IMR-90 (cell line): ENCODE measurements around the gene RBM8A. TPM values are rescaled to one million over a fixed set of nuclear protein-coding genes. Genes with fewer than 3 reads are reported as not detected.
A peak's percentile ranks its signal among the peaks of the same experiment; 100 is the strongest.

Experiments
- ATAC-seq: fragments of 200-7000 bp; cut with Tn5 transposase; 2 replicates; pipeline ENCODE4 v1.9.1; 2020; ENCODE audit warnings: low read depth, mild to moderate bottlenecking, moderate library complexity
- BruUV-seq: library from RNA; stranded (reverse); fragments of 400-500 nt; replicated peaks from 2 replicates; lab custom pipeline; 2021; lab: Mats Ljungman, UMichigan
- CTCF ChIA-PET: fragments of 300-600 bp; formaldehyde crosslinking; extraction: SDS; loops from one replicate; lab custom pipeline; 2021; ENCODE audit warnings: antibody characterized with exemption; lab: Yijun Ruan, JAX
- POLR2A ChIA-PET: fragments of 300-600 bp; sonication (Branson Sonifier 250); formaldehyde crosslinking; loops from one replicate; lab custom pipeline; 2022; ENCODE audit warnings: antibody characterized with exemption; ENCODE audit not compliant: unreplicated experiment; lab: Charles Lee
- DNase-seq: peaks from one replicate; pipeline ENCODE4 v3.0.0; 2013
- H2AFZ ChIP-seq: replicated peaks from 2 replicates; pipeline ENCODE3; 2013; ENCODE audit warnings: low read length, mild to moderate bottlenecking; ENCODE audit not compliant: poor library complexity
- H2AK5ac ChIP-seq: 2 replicates; pipeline ENCODE4 v1.6.1; 2013; ENCODE audit warnings: low read depth, low read length, inconsistent platforms
- H2AK9ac ChIP-seq: replicated peaks from 2 replicates; pipeline ENCODE3; 2013; ENCODE audit warnings: mild to moderate bottlenecking, low read depth, low read length, moderate library complexity; ENCODE audit not compliant: poor library complexity
- H2BK120ac ChIP-seq: 2 replicates; pipeline ENCODE4 v1.6.1; 2013; ENCODE audit warnings: low read depth, low read length, inconsistent platforms
- H2BK15ac ChIP-seq: 3 replicates; pipeline ENCODE4 v1.6.1; 2013; ENCODE audit warnings: low read depth, low read length, inconsistent platforms
- H2BK20ac ChIP-seq: 2 replicates; pipeline ENCODE4 v1.6.1; 2013; ENCODE audit warnings: low read depth, mild to moderate bottlenecking, inconsistent platforms, low read length, moderate library complexity
- H2BK5ac ChIP-seq: 2 replicates; pipeline ENCODE4 v1.6.1; 2013; ENCODE audit warnings: mild to moderate bottlenecking, low read depth, low read length, inconsistent platforms; ENCODE audit not compliant: poor library complexity, severe bottlenecking
- H3K14ac ChIP-seq: replicated peaks from 2 replicates; pipeline ENCODE4 v1.6.1; 2013; ENCODE audit warnings: low read depth, low read length, inconsistent platforms
- H3K18ac ChIP-seq: 2 replicates; pipeline ENCODE4 v1.6.1; 2013; ENCODE audit warnings: low read depth, low read length, control low read depth
- H3K23ac ChIP-seq: 2 replicates; pipeline ENCODE4 v1.6.1; 2013; ENCODE audit warnings: low read depth, low read length, inconsistent platforms
- H3K27ac ChIP-seq: 2 replicates; pipeline ENCODE4 v1.5.1; 2013; ENCODE audit warnings: mild to moderate bottlenecking, control low read depth, low read length; ENCODE audit not compliant: insufficient read depth
- H3K27me3 ChIP-seq: 2 replicates; pipeline ENCODE4 v1.6.1; 2013; ENCODE audit warnings: low read length; ENCODE audit not compliant: control insufficient read depth, insufficient read depth
- H3K36me3 ChIP-seq: 2 replicates; pipeline ENCODE4 v1.6.1; 2013; ENCODE audit warnings: low read length, mixed read lengths; ENCODE audit not compliant: control insufficient read depth, insufficient read depth
- H3K4ac ChIP-seq: 2 replicates; pipeline ENCODE4 v1.6.1; 2013; ENCODE audit warnings: low read depth, low read length, inconsistent platforms
- H3K4me1 ChIP-seq: 2 replicates; pipeline ENCODE4 v1.6.1; 2013; ENCODE audit warnings: low read length, mixed read lengths; ENCODE audit not compliant: control insufficient read depth, insufficient read depth
- H3K4me2 ChIP-seq: 2 replicates; pipeline ENCODE4 v1.6.1; 2013; ENCODE audit warnings: low read depth, mild to moderate bottlenecking, control low read depth, low read length, moderate library complexity
- H3K4me3 ChIP-seq: 2 replicates; pipeline ENCODE4 v1.5.1; 2013; ENCODE audit warnings: low read depth, mild to moderate bottlenecking, control low read depth, low read length, moderate library complexity; ENCODE audit not compliant: insufficient read depth
- H3K56ac ChIP-seq: 2 replicates; pipeline ENCODE4 v1.6.1; 2013; ENCODE audit warnings: low read length, inconsistent platforms; ENCODE audit not compliant: insufficient read depth; ENCODE audit errors: extremely low read depth
- H3K79me1 ChIP-seq, 2 experiments: 2 replicates each; pipeline ENCODE4 v1.6.1; 2013; ENCODE audit warnings: low read length in 2 of 2, inconsistent platforms in 1 of 2, low read depth in 1 of 2
- H3K9ac ChIP-seq: 2 replicates; pipeline ENCODE4 v1.6.1; 2013; ENCODE audit warnings: low read depth, low read length, control low read depth
- H3K9me1 ChIP-seq: 2 replicates; pipeline ENCODE4 v1.6.1; 2013; ENCODE audit warnings: low read length, inconsistent platforms; ENCODE audit not compliant: insufficient read depth
- H3K9me3 ChIP-seq: 2 replicates; pipeline ENCODE4 v1.6.1; 2013; ENCODE audit warnings: low read length; ENCODE audit not compliant: control insufficient read depth, insufficient read depth
- H4K20me1 ChIP-seq: 2 replicates; pipeline ENCODE4 v1.6.1; 2013; ENCODE audit warnings: low read length, inconsistent platforms; ENCODE audit not compliant: insufficient read depth
- H4K5ac ChIP-seq: 2 replicates; pipeline ENCODE4 v1.6.1; 2013; ENCODE audit warnings: mild to moderate bottlenecking, low read depth, low read length, control low read depth
- H4K8ac ChIP-seq, 2 experiments: 2 replicates each; pipeline ENCODE4 v1.6.1; 2013; ENCODE audit warnings: low read depth in 2 of 2, low read length in 2 of 2, control low read depth in 1 of 2, inconsistent platforms in 1 of 2
- H4K91ac ChIP-seq: 2 replicates; pipeline ENCODE4 v1.6.1; 2013; ENCODE audit warnings: low read depth, low read length, inconsistent platforms; ENCODE audit not compliant: insufficient read depth
- CHD1 ChIP-seq: IDR thresholded peaks from 2 replicates; pipeline ENCODE4 v1.6.1; 2012; ENCODE audit warnings: low read depth, low read length, improper control_type of control experiment
- CTCF ChIP-seq: conservative IDR thresholded peaks from 2 replicates; pipeline ENCODE4 v1.5.1; 2012; ENCODE audit warnings: mild to moderate bottlenecking, low read depth, low read length, improper control_type of control experiment
- MAZ ChIP-seq: IDR thresholded peaks from 2 replicates; pipeline ENCODE4 v1.6.1; 2012; ENCODE audit warnings: low read depth, mild to moderate bottlenecking, low read length, improper control_type of control experiment, moderate library complexity, borderline replicate concordance
- RCOR1 ChIP-seq: IDR thresholded peaks from 2 replicates; pipeline ENCODE4 v1.6.1; 2012; ENCODE audit warnings: mild to moderate bottlenecking, low read length, improper control_type of control experiment; ENCODE audit not compliant: insufficient replicate concordance
- RFX5 ChIP-seq: IDR thresholded peaks from 2 replicates; pipeline ENCODE4 v1.8.0; 2012; ENCODE audit warnings: low read depth, mild to moderate bottlenecking, low read length, moderate library complexity
- SMC3 ChIP-seq: fragments of 150-350 bp; IDR thresholded peaks from 2 replicates; pipeline ENCODE4 v1.6.1; 2016; ENCODE audit warnings: low read depth, mild to moderate bottlenecking, antibody characterized with exemption, low read length, moderate library complexity
- WGBS, 2 experiments: methylation state at CpG; one replicate each; pipeline versions ENCODE4 v1.1.5 to v1.1.7; 2013; ENCODE audit warnings: missing lambda C conversion rate in 2 of 2; ENCODE audit not compliant: insufficient read length in 1 of 2; ENCODE audit errors: extremely low coverage in 2 of 2; 5-methylcytosine and 5-hydroxymethylcytosine counted together
- dilution Hi-C: fragments of 300-500 bp; cut with HindIII; formaldehyde crosslinking; loops from one replicate; pipeline ENCODE4 v1.14.3; 2018; ENCODE audit warnings: low sequenced_read_pairs; ENCODE audit not compliant: unreplicated experiment
- in situ Hi-C: fragments of 300-500 bp; cut with MboI; formaldehyde crosslinking; loops from 3 replicates; pipeline ENCODE4 v1.14.3; 2019; ENCODE audit warnings: low sequenced_read_pairs, inconsistent platforms, mixed read lengths
- intact Hi-C: fragments of 100-400 bp; cut with micrococcal nuclease; formaldehyde crosslinking; loops from 2 replicates; pipeline ENCODE4 v1.10.0; 2022
- polyA plus RNA-seq, 3 experiments: library from polyadenylated mRNA; depleted of rRNA; stranded (reverse); fragments of >200 nt; gene quantifications; 2 replicates each; pipeline ENCODE4 v1.2.3, GENCODE V29; 2012; ENCODE audit warnings: low replicate concordance in 1 of 3
- total RNA-seq: library from RNA; depleted of rRNA; stranded (reverse); fragments of >200 nt; gene quantifications from 2 replicates; pipeline ENCODE4 v1.2.3, GENCODE V29; 2012
- TF ChIP-seq, protein P1 (sequence below): fragments of 150-350 bp; IDR thresholded peaks from 2 replicates; pipeline ENCODE4 v1.6.1; 2017; ENCODE audit warnings: mild to moderate bottlenecking, antibody characterized with exemption, low read length, low read depth

RBM8A gene
- total and polyA plus RNA-seq, 2 of the 4 experiments (the other 2 are of a cell fraction), result 94.1 to 251 TPM

GRCh38 chr1:145964328-145965118 is 37.2 kb upstream of the RBM8A start, which contains the start of the genes ANKRD34A and POLR3GL:
Gene ANKRD34A (minus strand): TSS chr1:145964575. CDS start chr1:145961759, 2,816 bp downstream.
Gene POLR3GL (plus strand): TSS chr1:145964690. CDS start chr1:145974866, 10,176 bp downstream.
- Histone ChIP-seq H3K23ac (peak within 1 kb of the TSS; percentile 96), H3K9me3 (peaks cover 2% of the 10 kb centered on the region), H4K91ac (peak within 1 kb of the TSS; percentile 81), H3K27me3 (no peaks in the 10 kb centered on the region), H3K56ac (peak within 1 kb of the TSS; percentile 86), H3K4me3 (peak within 1 kb of the TSS; percentile 61), H3K4ac (peak within 1 kb of the TSS; percentile 93), H2BK20ac (peak within 1 kb of the TSS; percentile 41; the same call in 1 of the 2 replicates), H2AK5ac (peak within 1 kb of the TSS; percentile 92), H3K27ac (peak within 1 kb of the TSS; percentile 76), H4K8ac (peak within 1 kb of the TSS; percentile 79 to 95), H3K18ac (peak within 1 kb of the TSS; percentile 46), H3K14ac (peak within 1 kb of the TSS; percentile 98), H3K9ac (peak within 1 kb of the TSS; percentile 83), H2AFZ (peak within 1 kb of the TSS; percentile 92), H2BK15ac (peak within 1 kb of the TSS; percentile 62; the same call in 1 of the 3 replicates), H3K79me1 (peaks cover 0 to 44% of the 10 kb centered on the region in 2 experiments; a peak in 3 of 4 replicates), H3K36me3 (no peaks in the 10 kb centered on the region), H2BK120ac (peak within 1 kb of the TSS; percentile 80), H3K4me1 (peaks cover 28% of the 10 kb centered on the region), H2AK9ac (peak within 1 kb of the TSS; percentile 45), H2BK5ac (peak within 1 kb of the TSS; percentile 75), H3K9me1 (peaks cover 10% of the 10 kb centered on the region), H3K4me2 (peak within 1 kb of the TSS; percentile 88), H4K20me1 (no peaks in the 10 kb centered on the region), H4K5ac (peak within 1 kb of the TSS; percentile 82)
- BruUV-seq, result no TSS peak
- peak; percentile 86 for ATAC-seq
- ChIA-PET POLR2A (interaction anchor here (0.6 to 1.1 kb wide), 2 partner anchors 37 to 41 kb away, joined by 3 to 4 read pairs; partner anchors contain the start of gene RBM8A), CTCF (interaction anchor here (0.8 to 2.2 kb wide), 4 partner anchors 13 to 73 kb away, joined by 3 to 18 read pairs (median 4); partner anchors contain the start of gene RBM8A)
- 2% methylated on average over 11 of the region's 37 CpGs; no CpG with 5 or more reads in 1 of the 2 experiments for WGBS, 2 experiments
- dilution Hi-C loops (no loop called here), in situ Hi-C loops (loop anchor here (5.0 kb wide), 1 partner anchor 47 kb away; the partner anchor contains the start of gene PEX11B), intact Hi-C loops (loop anchor here (1.0 to 2.0 kb wide), 3 partner anchors 13 to 38 kb away; partner anchors contain the start of genes RBM8A and TXNIP)
- TF ChIP-seq, protein P1, sequence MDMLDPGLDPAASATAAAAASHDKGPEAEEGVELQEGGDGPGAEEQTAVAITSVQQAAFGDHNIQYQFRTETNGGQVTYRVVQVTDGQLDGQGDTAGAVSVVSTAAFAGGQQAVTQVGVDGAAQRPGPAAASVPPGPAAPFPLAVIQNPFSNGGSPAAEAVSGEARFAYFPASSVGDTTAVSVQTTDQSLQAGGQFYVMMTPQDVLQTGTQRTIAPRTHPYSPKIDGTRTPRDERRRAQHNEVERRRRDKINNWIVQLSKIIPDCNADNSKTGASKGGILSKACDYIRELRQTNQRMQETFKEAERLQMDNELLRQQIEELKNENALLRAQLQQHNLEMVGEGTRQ, result no peak
- TF ChIP-seq MAZ (peak; percentile 61; the same call in 1 of the 2 replicates), CTCF (no peak), SMC3 (no peak), RCOR1 (no peak), CHD1 (no peak), RFX5 (no peak)
- DNase-seq, result peak; percentile 89
